ENCODE results near the gene PROCR.
"Not testable (repeated sequence)": the region's sequence is repeated elsewhere in the genome, so short reads cannot be mapped to it uniquely, and the experiment has no call there.

The PROCR gene

GRCh38 chr20:35171753-35172433 lies at the start of gene PROCR:
TSS of gene PROCR (plus strand) at chr20:35172072. CDS start at chr20:35172155, 83 bp downstream.
- peaks cover 21% of the 10 kb centered on the region for H3K4me1 Mint-ChIP-seq
- ATAC-seq (peak; percentile 73), DNase-seq (peak; percentile 16 to 17)
- H3K27ac Mint-ChIP-seq: peak within 1 kb of the TSS; percentile 92 to 93
- H3K4me3 Mint-ChIP-seq: peak within 1 kb of the TSS; percentile 85 to 88
- H3K27me3 Mint-ChIP-seq: no peaks in the 10 kb centered on the region
- no peaks in the 10 kb centered on the region for H3K9me3 Mint-ChIP-seq

GRCh38 chr20:35122756-35123405 lies 49.0 kb upstream of the PROCR start:
- no peaks in the 10 kb centered on the region for H3K9me3 Mint-ChIP-seq
- no peak overlapping the region for H3K4me3 Mint-ChIP-seq
- ATAC-seq: no peak

GRCh38 chr20:35125753-35126152 lies 46.1 kb upstream of the PROCR start:
- Mint-ChIP-seq H3K4me1 (no peaks in the 10 kb centered on the region), H3K27ac (peak overlapping the region in 1 of 2 donors; percentile 64), H3K4me3 (no peak overlapping the region), H3K27me3 (no peaks in the 10 kb centered on the region), H3K9me3 (no peaks in the 10 kb centered on the region)
- ATAC-seq: no peak
- DNase-seq: no peak

More at GRCh38 chr20:35122756-35123405, 49.0 kb upstream of the PROCR start:
- Mint-ChIP-seq H3K27me3 (no peaks in the 10 kb centered on the region), H3K27ac (peak overlapping the region in 1 of 2 donors; percentile 27), H3K4me1 (no peaks in the 10 kb centered on the region)
- DNase-seq: no peak

- Mint-ChIP-seq H3K27me3 (no peaks in the 10 kb centered on the region), H3K27ac (peak overlapping the region in 1 of 2 donors; percentile 40), H3K9me3 (no peaks in the 10 kb centered on the region), H3K4me3 (no peak overlapping the region), H3K4me1 (no peaks in the 10 kb centered on the region)
- ATAC-seq: peak; percentile 78
- no peak for DNase-seq
These were observed 42.2 kb upstream of the PROCR start for GRCh38 chr20:35129647-35130069.

- Mint-ChIP-seq H3K9me3 (no peaks in the 10 kb centered on the region), H3K27me3 (no peaks in the 10 kb centered on the region), H3K4me1 (peaks cover 6% of the 10 kb centered on the region), H3K4me3 (no peak overlapping the region), H3K27ac (no peak overlapping the region)
- no peak for ATAC-seq
- no peak for DNase-seq
These were observed 39.9 kb upstream of the PROCR start for GRCh38 chr20:35131934-35132333.

GRCh38 chr20:35133031-35133430 lies 38.8 kb upstream of the PROCR start:
- no peak overlapping the region for H3K4me3 Mint-ChIP-seq
- H3K27me3 Mint-ChIP-seq: no peaks in the 10 kb centered on the region
- no peaks in the 10 kb centered on the region for H3K9me3 Mint-ChIP-seq
- no peak for ATAC-seq
- peaks cover 6% of the 10 kb centered on the region for H3K4me1 Mint-ChIP-seq
- H3K27ac Mint-ChIP-seq: no peak overlapping the region
- no peak for DNase-seq

GRCh38 chr20:35133735-35134134 lies 38.1 kb upstream of the PROCR start:
- no peaks in the 10 kb centered on the region for H3K9me3 Mint-ChIP-seq
- H3K4me3 Mint-ChIP-seq: no peak overlapping the region
- DNase-seq (no peak), ATAC-seq (no peak)
- H3K27ac Mint-ChIP-seq: peak overlapping the region in 1 of 2 donors; percentile 61
- H3K27me3 Mint-ChIP-seq: no peaks in the 10 kb centered on the region
- peaks cover 6% of the 10 kb centered on the region for H3K4me1 Mint-ChIP-seq

GRCh38 chr20:35134472-35134871 lies 37.4 kb upstream of the PROCR start:
- H3K4me3 Mint-ChIP-seq: no peak overlapping the region
- H3K27ac Mint-ChIP-seq: no peak overlapping the region
- no peaks in the 10 kb centered on the region for H3K9me3 Mint-ChIP-seq

GRCh38 chr20:35134880-35135279 lies 37.0 kb upstream of the PROCR start:
- DNase-seq (no peak), ATAC-seq (no peak)
- Mint-ChIP-seq H3K27me3 (no peaks in the 10 kb centered on the region), H3K9me3 (no peaks in the 10 kb centered on the region), H3K4me3 (no peak overlapping the region), H3K4me1 (peaks cover 6% of the 10 kb centered on the region), H3K27ac (no peak overlapping the region)

More at GRCh38 chr20:35134472-35134871, 37.4 kb upstream of the PROCR start:
- DNase-seq (no peak), ATAC-seq (no peak)
- Mint-ChIP-seq H3K27me3 (no peaks in the 10 kb centered on the region), H3K4me1 (peaks cover 6% of the 10 kb centered on the region)

- peak overlapping the region in 1 of 2 donors; percentile 75 for H3K27ac Mint-ChIP-seq
- H3K4me3 Mint-ChIP-seq: no peak overlapping the region
- no peak for DNase-seq
- H3K4me1 Mint-ChIP-seq: peaks cover 12% of the 10 kb centered on the region
- no peaks in the 10 kb centered on the region for H3K27me3 Mint-ChIP-seq
- H3K9me3 Mint-ChIP-seq: no peaks in the 10 kb centered on the region
- no peak for ATAC-seq
These were observed 35.8 kb upstream of the PROCR start for GRCh38 chr20:35135867-35136586.

GRCh38 chr20:35144694-35145093 lies 27.2 kb upstream of the PROCR start:
- H3K9me3 Mint-ChIP-seq: no peaks in the 10 kb centered on the region
- no peak for DNase-seq
- H3K4me3 Mint-ChIP-seq: no peak overlapping the region
- no peaks in the 10 kb centered on the region for H3K27me3 Mint-ChIP-seq
- no peak for ATAC-seq
- H3K27ac Mint-ChIP-seq: peak overlapping the region; percentile 19 to 63
- peaks cover 46% of the 10 kb centered on the region for H3K4me1 Mint-ChIP-seq

GRCh38 chr20:35145141-35145564 lies 26.7 kb upstream of the PROCR start:
- H3K4me1 Mint-ChIP-seq: peaks cover 46% of the 10 kb centered on the region
- no peak for DNase-seq
- no peaks in the 10 kb centered on the region for H3K9me3 Mint-ChIP-seq
- H3K27me3 Mint-ChIP-seq: no peaks in the 10 kb centered on the region
- H3K27ac Mint-ChIP-seq: peak overlapping the region in 1 of 2 donors; percentile 63
- peak overlapping the region in 1 of 2 donors; percentile 35 for H3K4me3 Mint-ChIP-seq
- ATAC-seq: peak; percentile 54

GRCh38 chr20:35146299-35146919 lies 25.5 kb upstream of the PROCR start:
- no peaks in the 10 kb centered on the region for H3K9me3 Mint-ChIP-seq
- H3K27me3 Mint-ChIP-seq: no peaks in the 10 kb centered on the region
- peaks cover 40% of the 10 kb centered on the region for H3K4me1 Mint-ChIP-seq
- peak; percentile 27 to 35 for DNase-seq
- peak; percentile 53 for ATAC-seq
- H3K4me3 Mint-ChIP-seq: peak overlapping the region; percentile 93 to 96
- H3K27ac Mint-ChIP-seq: peak overlapping the region; percentile 91 to 98

GRCh38 chr20:35146920-35147574 lies 24.8 kb upstream of the PROCR start, which contains the start of gene EDEM2:
TSS of gene EDEM2 (minus strand) at chr20:35147336. CDS start at chr20:35147258, 78 bp downstream.
- peak; percentile 93 for ATAC-seq
- Mint-ChIP-seq H3K4me1 (peaks cover 37% of the 10 kb centered on the region), H3K27ac (peak within 1 kb of the TSS; percentile 91 to 98), H3K27me3 (no peaks in the 10 kb centered on the region), H3K9me3 (no peaks in the 10 kb centered on the region), H3K4me3 (peak within 1 kb of the TSS; percentile 93 to 96)
- peak; percentile 87 to 94 for DNase-seq

GRCh38 chr20:35147575-35148071 lies 24.2 kb upstream of the PROCR start:
- H3K9me3 Mint-ChIP-seq, H3K27me3 Mint-ChIP-seq: not testable (repeated sequence)
- peak overlapping the region; percentile 93 to 96 for H3K4me3 Mint-ChIP-seq
- peaks cover 32% of the 10 kb centered on the region for H3K4me1 Mint-ChIP-seq
- DNase-seq (peak in 1 of 2 donors; percentile 25), ATAC-seq (peak; percentile 1)
- peak overlapping the region; percentile 91 to 98 for H3K27ac Mint-ChIP-seq
